ENCODE data around the gene HSPG2.

Gene HSPG2

DNA sequence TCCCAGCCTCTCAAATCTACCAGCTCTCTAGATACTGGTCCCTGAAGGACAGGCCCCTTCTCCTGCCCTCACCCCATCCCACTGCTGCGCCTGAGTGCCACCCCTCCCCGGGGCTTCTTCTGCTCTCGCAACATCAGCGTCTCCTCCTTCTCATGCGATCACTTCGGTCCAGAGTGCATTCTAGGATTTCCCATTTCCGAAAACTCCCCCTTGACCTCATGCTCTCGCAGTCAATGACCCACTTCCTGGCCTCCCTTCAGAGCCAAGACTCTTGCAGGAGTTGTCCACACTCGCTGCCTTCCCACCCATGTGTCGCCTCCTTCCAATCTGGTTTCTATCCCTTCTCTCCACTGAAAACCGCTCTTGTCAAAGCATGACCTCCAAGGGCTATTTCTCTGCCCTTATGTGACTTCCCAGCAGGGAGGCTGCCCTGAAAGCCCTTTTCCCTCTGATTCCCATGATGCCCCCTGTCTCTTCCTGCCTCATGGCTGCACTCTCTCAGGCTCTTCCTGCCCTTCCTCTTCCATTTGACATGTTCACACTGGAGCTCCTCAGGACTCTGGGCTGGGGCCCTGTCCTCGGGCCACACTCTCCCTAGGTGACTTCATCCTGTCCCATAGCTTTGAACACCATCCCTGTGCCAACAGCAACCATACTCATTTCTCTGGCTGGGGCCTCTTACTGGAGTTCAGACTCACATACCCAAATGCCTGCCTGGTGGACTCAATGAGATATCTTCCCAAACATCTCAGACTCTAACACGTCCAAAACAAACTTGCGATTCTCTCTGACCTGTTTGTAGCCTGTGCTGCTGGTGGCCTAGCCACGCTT is 79.1 kb downstream of the HSPG2 start:
- DNase-seq: no peak

DNA sequence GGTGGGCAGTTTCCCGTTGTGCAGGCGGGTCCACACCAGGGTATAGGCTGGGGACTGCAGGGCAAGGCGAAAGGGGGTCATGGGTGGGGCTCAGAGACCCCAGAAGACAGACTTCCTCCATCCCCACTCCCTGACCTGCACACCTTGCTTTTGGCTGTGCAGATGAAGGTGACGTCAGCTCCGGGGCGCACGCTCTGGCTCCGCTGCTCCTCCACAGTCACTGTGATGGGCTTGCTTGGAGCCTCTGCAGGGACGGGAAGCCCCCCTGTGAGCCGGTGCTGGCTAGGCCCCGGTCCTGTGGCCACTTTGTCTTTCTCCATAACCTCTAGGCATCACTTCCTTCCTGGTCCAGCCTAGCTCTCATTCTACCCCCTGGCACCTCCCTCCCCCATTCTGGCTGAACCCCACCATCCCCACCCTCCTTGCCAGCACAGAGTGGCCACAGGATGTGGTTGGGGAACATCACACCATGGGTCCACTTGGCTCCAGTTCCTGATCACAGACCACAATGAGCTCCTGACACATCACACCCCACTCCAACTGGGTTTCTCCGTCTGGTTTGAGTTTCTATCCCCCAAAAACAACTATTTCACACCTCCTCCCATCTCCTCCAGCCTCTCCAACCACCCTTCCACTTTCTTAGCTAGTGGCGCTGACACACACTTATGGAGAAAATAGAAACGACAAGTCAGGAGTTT is 79.8 kb downstream of the HSPG2 start:
- no peak for DNase-seq

DNA sequence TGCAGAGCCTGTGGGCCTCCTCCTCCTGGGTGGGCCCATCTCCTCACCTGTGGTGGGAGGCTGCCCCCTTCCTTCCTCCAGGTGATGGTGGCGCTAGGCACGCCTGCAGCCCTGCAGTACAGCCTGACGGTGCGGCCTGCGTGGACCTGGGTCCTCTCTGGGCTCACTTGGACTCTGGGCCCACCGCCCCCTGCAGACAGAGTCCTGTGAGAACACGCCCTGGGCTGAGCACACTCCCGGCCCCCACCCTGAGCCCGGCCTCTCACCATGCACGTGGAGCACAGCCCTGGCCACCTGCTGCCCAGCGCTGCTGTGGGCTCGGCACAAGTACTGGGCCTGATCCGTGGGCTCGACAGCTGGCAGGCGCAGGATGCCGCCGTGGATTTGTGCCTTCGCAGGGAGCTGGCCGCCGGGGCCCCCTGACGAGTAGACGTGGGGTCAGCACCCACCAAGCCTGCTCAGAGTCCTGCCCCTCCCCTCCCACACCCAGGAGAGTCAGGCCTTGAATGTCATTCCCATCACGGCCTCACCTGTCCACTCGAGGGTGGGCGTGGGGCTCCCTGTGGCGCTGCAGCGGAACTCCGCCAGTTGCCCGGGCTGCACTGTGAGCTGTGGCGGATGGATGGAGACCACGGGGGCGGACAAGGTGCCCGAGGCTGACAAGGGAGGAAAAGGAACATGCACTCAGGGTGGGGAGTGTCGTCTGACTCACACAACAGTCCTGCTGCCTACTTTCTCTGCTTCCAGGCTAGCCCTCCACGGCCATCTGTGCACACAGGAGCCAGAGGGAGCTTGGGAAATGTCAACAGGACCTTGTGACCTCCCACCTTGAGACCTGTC is 81.6 kb downstream of the HSPG2 start:
- no peak for DNase-seq

DNA sequence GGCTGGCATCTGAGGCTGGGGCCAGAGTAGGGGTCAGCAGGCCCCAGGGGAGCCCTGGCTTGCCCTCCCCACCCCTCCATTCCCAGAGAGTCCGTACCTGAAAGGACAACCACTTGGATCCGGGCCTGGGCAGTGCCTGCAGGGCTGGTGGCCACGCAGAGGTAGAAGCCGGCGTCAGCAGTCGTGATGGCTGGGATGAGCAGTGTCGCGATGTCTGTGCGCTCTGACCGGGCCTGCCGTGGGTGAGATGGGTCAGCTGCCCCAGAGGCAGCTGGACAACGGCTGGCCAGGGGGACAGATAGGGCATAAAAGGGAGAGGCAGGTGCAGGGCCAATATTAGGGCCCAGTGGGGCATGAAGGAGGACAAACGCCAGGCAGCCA is 82.4 kb downstream of the HSPG2 start:
- DNase-seq: no peak

DNA sequence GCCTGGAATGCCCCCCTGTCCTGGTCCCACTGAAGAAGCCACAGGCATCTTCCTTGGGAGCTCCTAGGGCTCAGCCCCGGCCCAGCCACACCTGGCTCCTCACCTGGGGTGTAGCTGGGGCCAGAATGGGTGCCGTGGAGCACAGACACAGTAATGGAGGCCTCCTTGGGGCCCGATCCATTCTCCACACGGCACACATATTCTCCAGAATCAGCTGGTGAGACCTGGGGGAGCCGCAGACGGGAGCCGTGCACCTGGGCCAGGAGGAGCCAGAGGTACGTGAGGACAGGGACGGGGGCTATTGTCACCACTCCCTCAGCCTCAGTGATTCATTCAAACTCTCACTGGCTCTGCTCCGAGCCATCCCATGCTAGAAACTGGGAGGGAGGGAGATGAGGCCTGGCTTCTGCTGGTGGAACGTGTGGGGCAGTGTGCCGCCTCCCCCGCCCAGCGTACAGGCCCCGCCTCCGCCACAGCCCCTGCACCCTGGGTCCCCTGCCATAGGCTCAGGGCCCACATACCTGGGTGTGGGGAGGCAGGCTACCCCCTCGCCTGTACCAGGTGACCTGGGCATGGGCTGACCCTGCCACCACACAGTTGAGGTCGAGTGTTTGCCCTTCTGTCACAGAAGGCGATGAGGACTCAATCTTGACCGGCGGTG is 82.9 kb downstream of the HSPG2 start:
- DNase-seq: no peak

DNA sequence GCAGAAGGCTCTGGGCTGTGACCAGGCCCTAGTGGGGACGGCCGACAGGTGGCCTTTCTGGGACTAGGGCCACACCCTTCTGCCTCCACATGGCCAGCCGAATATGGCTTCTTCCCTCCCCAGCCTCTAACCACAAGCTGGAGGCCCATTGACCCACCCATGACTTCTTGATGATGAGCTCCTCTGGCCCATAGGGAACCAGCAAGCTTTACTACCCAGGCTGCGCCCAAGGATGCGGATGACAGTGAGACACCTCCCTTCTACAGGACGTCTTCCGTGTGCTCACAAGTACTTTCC is 84.0 kb downstream of the HSPG2 start:
- DNase-seq: no peak

DNA sequence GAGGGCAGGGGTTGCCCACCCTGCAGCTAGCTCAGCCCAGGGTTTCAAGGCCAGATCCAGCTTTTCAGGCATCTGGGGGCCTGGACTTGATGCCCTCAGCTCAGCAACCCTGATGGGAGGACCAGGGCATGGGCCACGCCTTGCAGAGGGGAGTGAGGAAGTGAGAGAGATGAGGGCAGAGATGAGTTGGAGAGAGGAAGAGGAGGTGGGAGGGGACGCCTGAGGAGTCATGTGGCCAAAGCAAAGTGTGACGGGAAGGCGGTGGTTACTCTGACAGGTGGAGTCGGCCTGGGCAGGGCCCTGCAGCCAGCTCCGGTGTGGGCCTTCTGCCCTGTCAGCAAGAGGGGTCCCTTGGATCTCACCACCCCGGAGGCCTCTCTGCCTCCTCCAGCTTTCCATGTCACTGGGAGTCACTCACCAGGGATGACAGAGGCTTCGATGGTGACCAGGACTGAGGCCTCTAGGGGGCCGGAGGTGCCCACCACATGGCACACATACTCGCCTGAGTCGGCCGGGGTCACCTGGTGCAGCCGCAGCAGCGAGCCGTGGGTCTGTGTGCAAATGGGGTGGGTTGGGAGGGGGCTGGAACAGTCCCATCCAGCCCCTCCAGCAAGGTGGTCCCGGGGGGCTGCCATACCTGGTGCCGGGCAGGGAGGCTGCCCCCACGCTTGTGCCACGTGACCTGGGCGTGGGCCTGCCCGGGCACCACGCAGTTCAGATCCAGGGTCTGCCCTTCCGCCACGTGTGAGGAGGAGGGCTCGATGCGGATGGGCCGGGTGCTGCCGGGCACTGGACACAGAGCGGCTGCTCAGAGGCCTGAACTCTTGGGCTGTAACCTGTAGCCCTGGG is 84.6 kb downstream of the HSPG2 start:
- no peak for DNase-seq

DNA sequence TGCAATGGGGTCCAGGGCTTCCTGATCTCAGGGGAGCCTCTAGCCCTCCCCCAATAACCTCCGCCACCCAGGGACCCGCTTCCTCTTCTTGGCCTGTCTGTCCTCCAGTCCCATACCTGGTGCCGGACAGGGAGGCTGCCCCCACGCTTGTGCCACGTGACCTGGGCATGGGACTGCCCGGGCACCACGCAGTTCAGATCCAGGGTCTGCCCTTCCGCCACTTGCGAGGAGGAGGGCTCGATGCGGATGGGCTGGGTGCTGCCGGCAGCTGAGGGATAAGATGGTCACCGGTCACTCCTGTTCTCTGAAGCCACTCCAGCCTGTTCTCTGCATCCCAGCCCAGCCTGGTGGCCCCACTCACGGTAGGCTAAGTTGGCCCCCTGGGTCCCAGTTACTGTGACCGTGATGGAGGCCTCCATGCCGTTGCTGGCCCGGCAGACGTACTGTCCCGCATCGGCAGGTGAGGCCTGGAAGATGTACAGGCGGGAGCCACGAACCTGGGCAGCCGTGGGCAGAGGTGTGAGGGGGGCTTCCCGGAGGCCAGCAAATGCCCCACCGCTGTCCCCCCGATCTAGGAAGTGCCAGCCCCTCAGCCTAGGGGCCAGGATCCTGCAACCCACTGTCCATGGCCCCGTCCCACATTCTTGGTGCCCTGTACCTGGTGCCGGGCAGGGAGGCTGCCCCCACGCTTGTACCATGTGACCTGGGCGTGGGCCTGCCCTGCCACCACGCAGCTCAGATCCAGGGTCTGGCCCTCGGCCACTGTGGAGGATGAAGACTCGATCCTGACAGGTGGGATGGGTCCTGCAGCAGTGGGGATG is 85.5 kb downstream of the HSPG2 start:
- DNase-seq: no peak

DNA sequence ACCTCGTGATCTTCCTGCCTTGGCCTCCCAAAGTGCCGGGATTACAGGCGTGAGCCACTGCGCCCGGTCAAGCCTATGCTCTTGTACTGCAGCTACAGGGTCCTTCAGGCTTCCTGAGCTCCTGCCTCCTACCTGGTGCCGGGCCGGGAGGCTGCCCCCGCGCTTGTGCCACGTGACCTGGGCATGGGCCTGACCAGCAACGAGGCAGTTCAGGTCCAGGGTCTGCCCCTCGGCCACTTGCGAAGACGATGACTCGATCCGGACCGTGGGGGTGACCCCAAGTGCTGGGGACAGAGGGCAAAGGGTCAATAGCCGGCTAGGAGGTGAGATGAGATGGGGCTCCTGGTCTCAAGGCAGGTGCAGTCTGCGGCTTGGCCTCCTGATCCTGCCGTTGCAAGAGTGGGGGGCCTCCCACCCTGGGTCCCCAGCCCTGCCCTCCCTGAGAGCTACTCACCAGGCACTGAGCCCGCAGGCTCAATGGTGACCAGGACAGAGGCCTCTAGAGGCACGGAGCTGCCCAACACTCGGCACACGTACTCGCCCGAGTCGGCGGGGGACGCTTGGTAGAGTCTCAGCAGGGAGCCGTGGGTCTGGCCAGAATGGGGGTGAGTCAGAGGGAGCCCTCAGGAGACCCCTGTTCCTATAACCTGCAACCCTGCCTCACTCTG is 87.1 kb downstream of the HSPG2 start:
- DNase-seq: no peak

DNA sequence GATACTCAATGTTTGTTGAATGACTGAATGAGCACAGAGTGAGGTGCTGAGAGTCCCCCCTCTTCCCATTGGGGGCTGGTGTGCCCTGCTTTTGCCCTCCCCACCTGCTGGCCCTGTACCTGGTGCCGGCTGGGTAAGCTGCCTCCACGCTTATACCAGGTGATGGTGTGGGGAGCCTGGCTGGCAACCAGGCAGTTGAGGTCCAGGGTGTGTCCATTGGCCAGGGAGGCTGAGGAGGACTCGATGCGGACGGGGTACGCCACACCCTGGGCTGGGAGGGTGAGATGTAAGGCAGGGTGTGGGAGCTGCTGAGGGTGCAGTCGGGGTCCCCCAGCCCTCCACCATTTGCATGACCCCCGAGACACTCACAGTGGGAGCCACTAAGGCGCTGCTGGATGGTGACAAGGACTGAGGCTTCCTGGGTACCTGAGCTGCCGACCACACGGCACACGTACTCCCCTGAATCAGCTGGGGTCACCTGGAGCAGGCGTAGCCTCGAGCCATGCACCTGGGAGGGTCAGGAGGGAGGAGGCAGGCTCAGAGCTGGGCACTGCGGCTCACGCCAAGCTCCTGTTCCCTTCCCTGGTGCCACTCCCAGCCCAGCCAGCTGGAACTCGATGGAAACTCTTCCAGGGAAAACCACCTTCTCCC is 88.5 kb downstream of the HSPG2 start:
- DNase-seq: no peak

DNA sequence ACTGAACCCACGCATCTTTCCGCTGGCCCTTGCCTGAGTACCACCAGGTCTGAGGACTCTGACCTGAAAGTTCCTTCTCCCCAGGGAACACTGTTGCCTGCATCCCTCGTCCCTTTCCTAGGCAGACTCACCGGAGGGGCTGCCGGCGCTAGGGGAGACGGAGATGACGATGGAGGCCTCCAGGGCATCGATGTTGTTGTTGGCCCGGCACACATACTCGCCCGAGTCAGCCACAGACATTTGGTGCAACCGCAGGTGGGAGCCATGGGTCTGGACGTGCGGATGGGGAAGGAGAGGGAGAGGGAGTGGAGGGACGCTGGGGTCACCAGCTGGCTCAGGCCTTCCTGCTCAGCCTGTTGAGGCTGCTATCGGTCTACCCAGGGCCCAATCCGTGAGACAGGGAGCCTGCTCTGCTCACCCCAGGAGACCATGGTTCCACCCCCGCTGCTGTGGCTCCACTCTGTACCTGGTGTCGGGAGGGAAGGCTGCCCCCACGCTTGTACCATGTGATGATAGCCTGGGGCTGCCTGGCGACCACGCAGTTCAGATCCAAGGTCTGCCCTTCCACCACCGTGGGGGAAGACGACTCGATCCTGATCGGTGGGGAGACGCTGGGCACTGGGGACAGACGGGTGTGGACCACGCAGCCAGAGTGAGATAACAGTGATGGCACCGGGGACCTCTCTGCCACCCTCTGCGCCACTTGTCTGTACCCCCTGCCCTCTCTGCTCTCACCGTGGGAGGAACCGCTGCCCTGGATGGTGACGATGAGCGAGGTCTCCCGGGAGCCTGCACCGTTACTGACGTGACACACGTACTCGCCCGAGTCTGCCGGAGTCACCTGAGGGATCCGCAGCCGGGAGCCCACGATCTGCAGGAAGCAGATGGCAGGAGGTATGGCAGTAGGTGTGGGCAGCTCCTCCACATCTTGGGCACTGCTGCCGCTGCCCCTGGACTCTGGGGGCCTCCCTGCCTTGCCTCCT is 89.6 kb downstream of the HSPG2 start:
- no peak for DNase-seq

DNA sequence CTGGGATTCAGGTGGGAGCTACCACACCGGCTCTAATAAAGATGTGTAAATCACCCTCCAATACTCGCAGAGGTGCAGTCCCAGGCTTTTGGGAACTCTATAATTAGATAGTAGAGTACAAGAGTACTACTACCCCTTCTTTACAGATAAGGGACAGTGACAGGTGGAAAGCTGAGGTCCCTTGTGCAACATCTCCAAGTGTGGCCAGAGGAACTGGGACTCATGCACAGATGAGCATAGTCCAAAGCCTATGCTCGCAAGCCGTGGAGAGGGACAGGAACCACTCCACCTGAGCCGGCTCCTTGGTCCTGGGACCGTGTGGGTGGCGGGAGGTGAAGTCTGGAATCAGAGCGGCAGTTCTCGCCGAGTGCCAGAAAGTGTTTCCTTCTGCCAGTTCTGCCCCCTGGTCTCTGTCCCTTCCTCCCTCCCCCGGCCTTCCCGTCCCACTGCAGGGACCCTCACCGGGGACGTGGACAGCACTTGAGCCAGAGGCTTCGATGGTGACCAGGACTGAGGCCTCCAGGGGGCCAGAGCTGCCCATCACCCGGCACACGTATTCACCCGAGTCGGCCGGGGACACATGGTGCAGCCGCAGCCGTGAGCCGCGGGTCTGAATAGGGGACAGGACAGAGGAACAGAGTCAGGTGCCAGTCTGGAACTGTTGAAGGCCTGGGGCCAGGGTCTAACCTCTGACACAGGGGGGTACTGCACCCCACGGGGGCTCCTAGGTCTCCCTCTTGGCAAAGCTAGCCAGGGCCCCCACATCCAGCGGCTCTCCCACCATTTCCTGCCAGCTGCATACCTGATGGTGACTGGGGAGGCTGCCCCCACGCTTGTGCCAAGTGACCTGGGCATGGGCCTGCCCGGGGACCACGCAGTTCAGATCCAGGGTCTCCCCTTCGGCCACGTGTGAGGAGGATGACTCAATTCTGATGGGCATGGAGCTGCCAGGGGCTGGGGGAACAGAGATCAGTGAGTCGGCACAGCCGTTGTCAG is 91.2 kb downstream of the HSPG2 start:
- DNase-seq: no peak

DNA sequence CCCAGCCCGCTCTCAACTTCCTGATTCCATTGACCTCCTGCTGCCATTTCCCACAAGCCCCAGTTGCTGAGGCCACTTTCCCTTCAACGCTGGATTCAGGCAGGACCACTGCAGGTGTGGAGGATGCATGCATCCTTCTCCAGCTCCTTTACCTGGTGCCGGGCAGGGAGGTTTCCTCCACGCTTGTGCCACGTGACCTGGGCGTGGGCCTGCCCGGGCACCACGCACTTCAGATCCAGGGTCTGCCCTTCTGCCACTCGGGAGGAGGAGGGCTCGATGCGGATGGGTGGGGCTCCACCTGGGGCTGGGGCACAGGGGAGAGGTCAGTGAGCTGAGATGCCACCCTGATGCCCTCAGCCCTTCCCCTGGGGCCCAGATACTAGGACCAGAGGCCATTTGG is 93.1 kb downstream of the HSPG2 start:
- DNase-seq: no peak

DNA sequence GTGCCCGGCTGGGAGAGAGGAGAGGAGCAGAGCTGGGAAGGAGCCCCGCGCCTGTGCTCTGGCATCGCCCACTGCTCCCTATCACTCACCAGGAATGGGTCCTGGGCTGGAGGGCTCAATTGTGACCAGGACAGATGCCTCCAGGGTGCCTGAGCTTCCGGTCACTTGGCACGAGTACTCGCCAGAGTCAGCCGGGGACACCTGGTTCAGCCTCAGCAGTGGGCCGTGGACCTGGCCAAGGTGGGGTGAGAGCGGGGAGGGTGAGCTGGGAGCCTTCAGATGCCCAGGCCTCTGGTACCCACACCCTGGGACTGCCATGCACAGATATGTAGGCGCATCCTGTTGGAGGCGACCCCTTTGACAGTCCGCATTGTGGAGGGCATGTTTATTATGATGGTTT is 93.9 kb downstream of the HSPG2 start:
- DNase-seq: no peak

DNA sequence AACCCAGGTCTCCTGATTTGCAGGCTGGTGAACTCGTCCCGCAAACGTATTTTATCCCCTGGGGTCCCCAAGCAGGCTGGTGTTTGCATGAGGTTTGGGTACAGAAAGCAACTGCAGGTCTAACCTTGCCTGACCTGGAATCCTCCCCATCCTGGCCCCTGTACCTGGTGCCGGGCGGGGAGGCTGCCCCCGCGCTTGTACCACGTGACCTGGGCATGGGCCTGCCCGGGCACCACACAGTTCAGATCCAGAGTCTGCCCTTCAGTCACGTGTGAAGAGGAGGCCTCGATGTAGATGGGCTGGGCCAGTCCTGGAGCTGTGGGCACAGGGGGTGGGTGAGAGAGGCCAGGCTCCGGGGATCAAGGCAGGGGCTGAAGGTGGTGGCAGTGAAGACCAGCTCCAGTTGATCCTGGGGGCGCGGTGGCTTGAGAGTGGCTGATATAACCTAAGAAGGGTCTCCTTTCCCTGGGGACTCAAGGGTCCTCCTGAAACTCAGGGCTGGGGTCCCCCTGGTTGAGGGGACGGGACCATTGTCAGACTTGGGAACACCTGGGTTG is 94.4 kb downstream of the HSPG2 start:
- no peak for DNase-seq

DNA sequence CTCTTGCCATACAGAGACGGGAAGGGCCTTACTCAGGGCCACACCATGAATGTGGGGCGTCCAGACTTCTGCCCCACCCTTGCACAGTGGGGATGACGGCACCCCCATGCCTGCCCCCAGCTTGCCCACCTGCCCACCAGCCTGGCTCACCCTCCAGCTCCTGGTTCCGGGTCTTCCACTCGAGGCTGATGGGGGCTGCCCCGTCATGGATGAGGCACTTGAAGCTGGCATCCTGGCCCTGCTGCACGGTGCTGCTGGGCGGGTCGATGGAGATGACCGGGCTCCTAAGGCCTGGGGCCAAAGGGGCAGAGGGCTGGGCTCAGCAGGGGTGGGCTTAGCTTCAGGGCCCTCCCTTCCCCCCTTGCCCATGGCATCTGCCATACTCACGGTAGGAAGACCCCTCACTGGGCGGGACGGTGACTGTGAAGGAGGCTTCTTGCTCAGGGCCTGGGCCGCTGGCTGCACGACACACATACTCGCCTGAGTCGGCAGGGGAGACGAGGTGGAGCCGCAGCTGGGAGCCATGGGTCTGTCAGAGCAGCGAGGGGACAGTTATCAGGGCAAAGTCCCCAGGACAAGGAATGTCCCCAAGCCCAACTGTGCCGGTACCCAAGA is 95.2 kb downstream of the HSPG2 start:
- no peak for DNase-seq

DNA sequence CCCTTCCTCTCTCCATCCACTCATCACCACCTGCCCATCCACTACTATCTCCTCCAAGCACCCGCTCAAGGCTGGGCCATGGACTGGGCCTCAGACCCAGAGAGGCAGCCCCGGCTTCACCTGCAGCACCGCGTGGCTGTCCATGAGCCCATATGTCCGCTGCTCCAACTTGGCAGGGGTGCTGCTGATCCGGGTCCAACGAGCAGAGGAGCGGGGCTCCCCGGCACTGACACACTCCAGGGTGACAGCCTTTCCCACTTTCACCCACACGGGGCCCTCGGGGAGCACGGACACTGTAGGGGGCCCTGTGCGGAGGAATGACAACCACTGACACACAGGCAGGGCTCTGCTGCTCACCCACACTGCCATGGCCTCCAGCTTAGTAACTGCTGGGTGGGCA is 96.1 kb downstream of the HSPG2 start:
- no peak for DNase-seq

Data from activated CD4-positive, CD25-positive, alpha-beta regulatory T cell treated with anti-CD3 and anti-CD28 coated beads, Interleukin-2, amount 50 U/mL, for 72 hours (primary cell).